HUES6 (cell line): ENCODE data around the gene ZNF470.
A peak's percentile ranks its signal among the peaks of the same experiment; 100 is the strongest.

Source experiments
- H3K27ac ChIP-seq: 2 replicates; pipeline ENCODE4 v1.7.0; 2013; ENCODE audit warnings: low read depth, mild to moderate bottlenecking, low read length, inconsistent platforms
- H3K27me3 ChIP-seq: 2 replicates; pipeline ENCODE4 v1.6.1; 2013; ENCODE audit warnings: low read length; ENCODE audit not compliant: control insufficient read depth, insufficient read depth
- H3K36me3 ChIP-seq: 2 replicates; pipeline ENCODE4 v1.6.1; 2013; ENCODE audit warnings: low read length; ENCODE audit not compliant: control insufficient read depth, insufficient read depth
- H3K4me1 ChIP-seq: 2 replicates; pipeline ENCODE4 v1.6.1; 2013; ENCODE audit warnings: low read length; ENCODE audit not compliant: control insufficient read depth, insufficient read depth
- H3K4me3 ChIP-seq: 2 replicates; pipeline ENCODE4 v1.5.1; 2013; ENCODE audit warnings: low read depth, low read length
- H3K9ac ChIP-seq: one replicate; pipeline ENCODE4 v1.6.1; 2013; ENCODE audit warnings: mild to moderate bottlenecking, low read length
- H3K9me3 ChIP-seq: 2 replicates; pipeline ENCODE4 v1.6.1; 2013; ENCODE audit warnings: low read depth, low read length; ENCODE audit not compliant: control insufficient read depth, insufficient read depth

Gene ZNF470

GRCh38 chr19:56567274-56568120 lies at the start of gene ZNF470:
Gene ZNF470 (plus strand): TSS chr19:56567468. CDS start chr19:56570312, 2,844 bp downstream.
- peak within 1 kb of the TSS; percentile 90 for H3K4me3 ChIP-seq
- no peak within 1 kb of the TSS for H3K27ac ChIP-seq
- peaks cover 67% of the 10 kb centered on the region for H3K9me3 ChIP-seq
- peaks cover 35% of the 10 kb centered on the region for H3K36me3 ChIP-seq
- H3K9ac ChIP-seq, result peak within 1 kb of the TSS; percentile 56
- peaks cover 5% of the 10 kb centered on the region; the same call in 1 of the 2 replicates for H3K4me1 ChIP-seq
- H3K27me3 ChIP-seq, result no peaks in the 10 kb centered on the region

- Histone ChIP-seq H3K27me3 (no peaks in the 10 kb centered on the region), H3K9me3 (peaks cover 90% of the 10 kb centered on the region), H3K27ac (no peak overlapping the region), H3K9ac (no peak overlapping the region), H3K4me1 (no peaks in the 10 kb centered on the region), H3K36me3 (no peaks in the 10 kb centered on the region; the same call in 1 of the 2 replicates), H3K4me3 (no peak overlapping the region)
These were observed 41.9 kb upstream of the ZNF470 start for GRCh38 chr19:56525214-56525860.

- Histone ChIP-seq H3K27ac (no peak overlapping the region), H3K9ac (no peak overlapping the region), H3K4me3 (peak overlapping the region; percentile 97), H3K4me1 (no peaks in the 10 kb centered on the region), H3K9me3 (peaks cover 46% of the 10 kb centered on the region), H3K27me3 (no peaks in the 10 kb centered on the region), H3K36me3 (0 out of 2 replicates have a peak, but pooled peaks cover 3% of the 10 kb centered on the region)
These were observed 29.8 kb upstream of the ZNF470 start for GRCh38 chr19:56537442-56537841.

- Histone ChIP-seq H3K36me3 (0 out of 2 replicates have a peak, but pooled peaks cover 3% of the 10 kb centered on the region), H3K27me3 (no peaks in the 10 kb centered on the region), H3K4me3 (peak overlapping the region; percentile 97), H3K9me3 (peaks cover 43% of the 10 kb centered on the region), H3K9ac (peak overlapping the region; percentile 94), H3K4me1 (no peaks in the 10 kb centered on the region), H3K27ac (peak overlapping the region; percentile 91)
These were observed 29.0 kb upstream of the ZNF470 start for GRCh38 chr19:56538254-56538760.

- Histone ChIP-seq H3K27me3 (no peaks in the 10 kb centered on the region), H3K9ac (peak within 1 kb of the TSS; percentile 94), H3K9me3 (peaks cover 43% of the 10 kb centered on the region), H3K4me1 (no peaks in the 10 kb centered on the region), H3K36me3 (0 out of 2 replicates have a peak, but pooled peaks cover 3% of the 10 kb centered on the region), H3K27ac (peak within 1 kb of the TSS; percentile 91), H3K4me3 (peak within 1 kb of the TSS; percentile 97)
These were observed 28.5 kb upstream of the ZNF470 start, which contains the start of gene ZFP28 for GRCh38 chr19:56538761-56539263. Gene ZFP28 (plus strand): TSS chr19:56538948. CDS start chr19:56539019, 71 bp downstream.

- no peak overlapping the region for H3K27ac ChIP-seq
- no peak overlapping the region for H3K4me3 ChIP-seq
- H3K9me3 ChIP-seq, result peaks cover 59% of the 10 kb centered on the region
- no peak overlapping the region for H3K9ac ChIP-seq
- H3K36me3 ChIP-seq, result peaks cover 16% of the 10 kb centered on the region
- no peaks in the 10 kb centered on the region for H3K27me3 ChIP-seq
- no peaks in the 10 kb centered on the region for H3K4me1 ChIP-seq
These were observed 23.5 kb upstream of the ZNF470 start for GRCh38 chr19:56543776-56544175.

- peaks cover 64% of the 10 kb centered on the region for H3K9me3 ChIP-seq
- peaks cover 35% of the 10 kb centered on the region for H3K36me3 ChIP-seq
- H3K27ac ChIP-seq, result no peak overlapping the region
- H3K4me3 ChIP-seq, result no peak overlapping the region
- no peak overlapping the region for H3K9ac ChIP-seq
- H3K4me1 ChIP-seq, result no peaks in the 10 kb centered on the region
- H3K27me3 ChIP-seq, result no peaks in the 10 kb centered on the region
These were observed 19.7 kb upstream of the ZNF470 start for GRCh38 chr19:56547535-56547934.

- H3K4me1 ChIP-seq, result no peaks in the 10 kb centered on the region
- H3K4me3 ChIP-seq, result no peak overlapping the region
- peaks cover 37% of the 10 kb centered on the region for H3K36me3 ChIP-seq
- peaks cover 73% of the 10 kb centered on the region for H3K9me3 ChIP-seq
- H3K9ac ChIP-seq, result no peak overlapping the region
- no peak overlapping the region for H3K27ac ChIP-seq
- H3K27me3 ChIP-seq, result no peaks in the 10 kb centered on the region
These were observed 12.9 kb upstream of the ZNF470 start for GRCh38 chr19:56554272-56554869.

- Histone ChIP-seq H3K4me1 (peaks cover under 1% of the 10 kb centered on the region; the same call in 1 of the 2 replicates), H3K27me3 (no peaks in the 10 kb centered on the region), H3K27ac (no peak overlapping the region), H3K9ac (no peak overlapping the region), H3K4me3 (no peak overlapping the region), H3K36me3 (no peaks in the 10 kb centered on the region; the same call in 1 of the 2 replicates), H3K9me3 (peaks cover 67% of the 10 kb centered on the region)
These were observed 4.5 kb upstream of the ZNF470 start for GRCh38 chr19:56562766-56563165.

- Histone ChIP-seq H3K9me3 (peaks cover 69% of the 10 kb centered on the region), H3K27ac (no peak overlapping the region), H3K4me3 (peak overlapping the region; percentile 90), H3K27me3 (no peaks in the 10 kb centered on the region), H3K9ac (peak overlapping the region; percentile 56), H3K4me1 (peaks cover 5% of the 10 kb centered on the region; the same call in 1 of the 2 replicates), H3K36me3 (peaks cover 32% of the 10 kb centered on the region)
These were observed 379 bp upstream of the ZNF470 start for GRCh38 chr19:56566904-56567273.
